ENCODE data around the gene AMBRA1.
A peak's percentile ranks its signal among the peaks of the same experiment; 100 is the strongest.

The AMBRA1 gene

GRCh38 chr11:46593550-46594373 lies at the start of gene AMBRA1:
TSS of gene AMBRA1 (minus strand) at chr11:46594023. CDS start at chr11:46548380, 45,643 bp downstream.
- DNase-seq, result peak; percentile 90
- Mint-ChIP-seq H3K4me1 (peaks cover 47% of the 10 kb centered on the region), H3K27me3 (no peaks in the 10 kb centered on the region), H3K27ac (peak within 1 kb of the TSS; percentile 87), H3K9me3 (no peaks in the 10 kb centered on the region), H3K4me3 (peak within 1 kb of the TSS; percentile 86), H3K36me3 (peaks cover 12% of the 10 kb centered on the region)
- CTCF ChIA-PET, result interaction anchor here (1.3 kb wide), 1 partner anchor 24 kb away, joined by 7 read pairs; the partner anchor contains the start of gene ATG13

GRCh38 chr11:46643531-46643930 lies 49.7 kb upstream of the AMBRA1 start:
- H3K4me3 Mint-ChIP-seq, result no peak overlapping the region
- H3K27me3 Mint-ChIP-seq, result no peaks in the 10 kb centered on the region
- peaks cover 18% of the 10 kb centered on the region for H3K4me1 Mint-ChIP-seq
- peaks cover 5% of the 10 kb centered on the region for H3K9me3 Mint-ChIP-seq
- H3K36me3 Mint-ChIP-seq, result peaks cover 43% of the 10 kb centered on the region
- no peak overlapping the region for H3K27ac Mint-ChIP-seq
- no peak for DNase-seq
- CTCF ChIA-PET, result interaction anchor here (1.3 kb wide), 1 partner anchor 126 kb away, joined by 3 read pairs; no protein-coding TSS in a partner anchor

- H3K36me3 Mint-ChIP-seq, result peaks cover 46% of the 10 kb centered on the region
- no peaks in the 10 kb centered on the region for H3K27me3 Mint-ChIP-seq
- DNase-seq, result no peak
- H3K9me3 Mint-ChIP-seq, result peaks cover 5% of the 10 kb centered on the region
- CTCF ChIA-PET, result interaction anchor here (1.3 kb wide), 1 partner anchor 126 kb away, joined by 3 read pairs; no protein-coding TSS in a partner anchor
- no peak overlapping the region for H3K4me3 Mint-ChIP-seq
- peaks cover 18% of the 10 kb centered on the region for H3K4me1 Mint-ChIP-seq
- peak overlapping the region; percentile 42 for H3K27ac Mint-ChIP-seq
Observed at GRCh38 chr11:46642627-46643335, 49.0 kb upstream of the AMBRA1 start.

- no peak overlapping the region for H3K4me3 Mint-ChIP-seq
- H3K4me1 Mint-ChIP-seq, result peaks cover 18% of the 10 kb centered on the region
- no peak overlapping the region for H3K27ac Mint-ChIP-seq
- no peaks in the 10 kb centered on the region for H3K27me3 Mint-ChIP-seq
- no peak for DNase-seq
- H3K9me3 Mint-ChIP-seq, result peaks cover 5% of the 10 kb centered on the region
- CTCF ChIA-PET, result interaction anchor here (0.6 to 1.3 kb wide), 3 partner anchors 119 to 338 kb away, joined by 3 to 4 read pairs (median 3); no protein-coding TSS in a partner anchor
- peaks cover 46% of the 10 kb centered on the region for H3K36me3 Mint-ChIP-seq
Observed at GRCh38 chr11:46641639-46642038, 47.8 kb upstream of the AMBRA1 start.

GRCh38 chr11:46640036-46640788 lies 46.4 kb upstream of the AMBRA1 start:
- peaks cover 5% of the 10 kb centered on the region for H3K9me3 Mint-ChIP-seq
- H3K4me3 Mint-ChIP-seq, result no peak overlapping the region
- peaks cover 43% of the 10 kb centered on the region for H3K36me3 Mint-ChIP-seq
- H3K27ac Mint-ChIP-seq, result no peak overlapping the region
- no peaks in the 10 kb centered on the region for H3K27me3 Mint-ChIP-seq
- no peak for DNase-seq
- H3K4me1 Mint-ChIP-seq, result peaks cover 18% of the 10 kb centered on the region
- CTCF ChIA-PET, result interaction anchor here (1.2 to 1.5 kb wide), 3 partner anchors 10 to 149 kb away, joined by 3 to 4 read pairs (median 3); no protein-coding TSS in a partner anchor

GRCh38 chr11:46639197-46639839 lies 45.5 kb upstream of the AMBRA1 start:
- H3K4me1 Mint-ChIP-seq, result peaks cover 18% of the 10 kb centered on the region
- peaks cover 37% of the 10 kb centered on the region for H3K36me3 Mint-ChIP-seq
- no peaks in the 10 kb centered on the region for H3K27me3 Mint-ChIP-seq
- H3K27ac Mint-ChIP-seq, result no peak overlapping the region
- H3K9me3 Mint-ChIP-seq, result peaks cover 5% of the 10 kb centered on the region
- DNase-seq, result no peak
- H3K4me3 Mint-ChIP-seq, result no peak overlapping the region
- CTCF ChIA-PET, result interaction anchor here (1.2 to 1.5 kb wide), 2 partner anchors 9 to 20 kb away, joined by 3 read pairs; no protein-coding TSS in a partner anchor

- Mint-ChIP-seq H3K4me3 (no peak overlapping the region), H3K36me3 (peaks cover 23% of the 10 kb centered on the region)
- CTCF ChIA-PET, result no interaction called here
Observed at GRCh38 chr11:46637546-46637945, 43.7 kb upstream of the AMBRA1 start.

GRCh38 chr11:46635557-46636139 lies 41.8 kb upstream of the AMBRA1 start:
- Mint-ChIP-seq H3K9me3 (peaks cover 5% of the 10 kb centered on the region), H3K4me3 (no peak overlapping the region), H3K27me3 (no peaks in the 10 kb centered on the region), H3K36me3 (peaks cover 26% of the 10 kb centered on the region), H3K4me1 (peaks cover 13% of the 10 kb centered on the region), H3K27ac (no peak overlapping the region)
- DNase-seq, result no peak
- CTCF ChIA-PET, result no interaction called here

More at GRCh38 chr11:46637546-46637945, 43.7 kb upstream of the AMBRA1 start:
- peaks cover 18% of the 10 kb centered on the region for H3K4me1 Mint-ChIP-seq
- peaks cover 5% of the 10 kb centered on the region for H3K9me3 Mint-ChIP-seq
- no peak overlapping the region for H3K27ac Mint-ChIP-seq
- no peak for DNase-seq
- H3K27me3 Mint-ChIP-seq, result no peaks in the 10 kb centered on the region

GRCh38 chr11:46633291-46634217 lies 39.7 kb upstream of the AMBRA1 start:
- peaks cover 21% of the 10 kb centered on the region for H3K36me3 Mint-ChIP-seq
- H3K27me3 Mint-ChIP-seq, result no peaks in the 10 kb centered on the region
- DNase-seq, result no peak
- no peaks in the 10 kb centered on the region for H3K9me3 Mint-ChIP-seq
- CTCF ChIA-PET, result no interaction called here
- peaks cover 6% of the 10 kb centered on the region for H3K4me1 Mint-ChIP-seq
- H3K4me3 Mint-ChIP-seq, result no peak overlapping the region
- no peak overlapping the region for H3K27ac Mint-ChIP-seq

GRCh38 chr11:46632502-46632901 lies 38.7 kb upstream of the AMBRA1 start:
- Mint-ChIP-seq H3K4me1 (peaks cover 6% of the 10 kb centered on the region), H3K4me3 (no peak overlapping the region), H3K9me3 (no peaks in the 10 kb centered on the region), H3K27ac (no peak overlapping the region), H3K27me3 (no peaks in the 10 kb centered on the region), H3K36me3 (peaks cover 17% of the 10 kb centered on the region)
- CTCF ChIA-PET, result no interaction called here
- no peak for DNase-seq

- H3K36me3 Mint-ChIP-seq, result peaks cover 16% of the 10 kb centered on the region
- H3K9me3 Mint-ChIP-seq, result no peaks in the 10 kb centered on the region
- no peak for DNase-seq
- H3K27me3 Mint-ChIP-seq, result no peaks in the 10 kb centered on the region
- H3K4me3 Mint-ChIP-seq, result no peak overlapping the region
- peaks cover 6% of the 10 kb centered on the region for H3K4me1 Mint-ChIP-seq
- no peak overlapping the region for H3K27ac Mint-ChIP-seq
- CTCF ChIA-PET, result no interaction called here
Observed at GRCh38 chr11:46631676-46632075, 37.9 kb upstream of the AMBRA1 start.

- H3K9me3 Mint-ChIP-seq, result no peaks in the 10 kb centered on the region
- H3K4me1 Mint-ChIP-seq, result peaks cover 6% of the 10 kb centered on the region
- H3K36me3 Mint-ChIP-seq, result peaks cover 21% of the 10 kb centered on the region
- no peak overlapping the region for H3K27ac Mint-ChIP-seq
- no peak for DNase-seq
- CTCF ChIA-PET, result interaction anchor here (0.9 to 1.8 kb wide), 2 partner anchors 10 to 13 kb away, joined by 3 to 6 read pairs; partner anchors contain the start of genes ATG13 and HARBI1
- no peaks in the 10 kb centered on the region for H3K27me3 Mint-ChIP-seq
- no peak overlapping the region for H3K4me3 Mint-ChIP-seq
Observed at GRCh38 chr11:46630237-46630636, 36.4 kb upstream of the AMBRA1 start.
